Stimulated activated CD4-positive, alpha-beta T cell treated with anti-CD3 and anti-CD28 coated beads, Interleukin-2, amount 100 ng/mL, for 24 hours (primary cell): Measurements from ENCODE around the gene TIE1.

ENCODE experiments used
- DNase-seq, 2 donors: peaks; one replicate each; pipeline ENCODE4 v3.0.0-alpha.2; 2020

TIE1 gene

GRCh38 chr1:43312663-43313515, 12.1 kb downstream of the TIE1 start:
- no peak for DNase-seq

- no peak for DNase-seq
Measured at GRCh38 chr1:43313771-43314170, 13.0 kb downstream of the TIE1 start.

GRCh38 chr1:43314233-43314632, 13.5 kb downstream of the TIE1 start:
- DNase-seq: no peak

GRCh38 chr1:43315481-43315880, 14.7 kb downstream of the TIE1 start:
- no peak for DNase-seq

- no peak for DNase-seq
Measured at GRCh38 chr1:43315963-43316737, 15.4 kb downstream of the TIE1 start.

GRCh38 chr1:43316738-43317520, 16.1 kb downstream of the TIE1 start:
- no peak for DNase-seq

GRCh38 chr1:43317817-43318471, 17.2 kb downstream of the TIE1 start:
- no peak for DNase-seq

- DNase-seq: no peak
Measured at GRCh38 chr1:43318831-43319230, 18.0 kb downstream of the TIE1 start.

- no peak for DNase-seq
Measured at GRCh38 chr1:43319288-43319687, 18.5 kb downstream of the TIE1 start.

GRCh38 chr1:43319766-43320165, 19.0 kb downstream of the TIE1 start:
- no peak for DNase-seq

- DNase-seq: no peak
Measured at GRCh38 chr1:43321331-43321891, 20.6 kb downstream of the TIE1 start.

GRCh38 chr1:43322506-43322905, 21.7 kb downstream of the TIE1 start:
- DNase-seq: no peak

GRCh38 chr1:43324810-43325209, 24.0 kb downstream of the TIE1 start:
- DNase-seq: no peak

GRCh38 chr1:43325381-43325780, 24.6 kb downstream of the TIE1 start:
- DNase-seq: no peak

GRCh38 chr1:43327549-43328292, 26.9 kb downstream of the TIE1 start:
- no peak for DNase-seq

GRCh38 chr1:43329995-43330751, 29.4 kb downstream of the TIE1 start:
- DNase-seq: peak; percentile 68 to 75

- no peak for DNase-seq
Measured at GRCh38 chr1:43331688-43332087, 30.9 kb downstream of the TIE1 start.

- no peak for DNase-seq
Measured at GRCh38 chr1:43334453-43335205, 33.8 kb downstream of the TIE1 start.

GRCh38 chr1:43337588-43337987, 36.8 kb downstream of the TIE1 start, which contains the start of gene MPL:
TSS of gene MPL (plus strand) at chr1:43337818. CDS start at chr1:43337849, 31 bp downstream.
- no peak for DNase-seq

- no peak for DNase-seq
Measured at GRCh38 chr1:43338001-43338400, 37.2 kb downstream of the TIE1 start.
